ENCODE data around the gene MTG2.

The MTG2 gene

DNA sequence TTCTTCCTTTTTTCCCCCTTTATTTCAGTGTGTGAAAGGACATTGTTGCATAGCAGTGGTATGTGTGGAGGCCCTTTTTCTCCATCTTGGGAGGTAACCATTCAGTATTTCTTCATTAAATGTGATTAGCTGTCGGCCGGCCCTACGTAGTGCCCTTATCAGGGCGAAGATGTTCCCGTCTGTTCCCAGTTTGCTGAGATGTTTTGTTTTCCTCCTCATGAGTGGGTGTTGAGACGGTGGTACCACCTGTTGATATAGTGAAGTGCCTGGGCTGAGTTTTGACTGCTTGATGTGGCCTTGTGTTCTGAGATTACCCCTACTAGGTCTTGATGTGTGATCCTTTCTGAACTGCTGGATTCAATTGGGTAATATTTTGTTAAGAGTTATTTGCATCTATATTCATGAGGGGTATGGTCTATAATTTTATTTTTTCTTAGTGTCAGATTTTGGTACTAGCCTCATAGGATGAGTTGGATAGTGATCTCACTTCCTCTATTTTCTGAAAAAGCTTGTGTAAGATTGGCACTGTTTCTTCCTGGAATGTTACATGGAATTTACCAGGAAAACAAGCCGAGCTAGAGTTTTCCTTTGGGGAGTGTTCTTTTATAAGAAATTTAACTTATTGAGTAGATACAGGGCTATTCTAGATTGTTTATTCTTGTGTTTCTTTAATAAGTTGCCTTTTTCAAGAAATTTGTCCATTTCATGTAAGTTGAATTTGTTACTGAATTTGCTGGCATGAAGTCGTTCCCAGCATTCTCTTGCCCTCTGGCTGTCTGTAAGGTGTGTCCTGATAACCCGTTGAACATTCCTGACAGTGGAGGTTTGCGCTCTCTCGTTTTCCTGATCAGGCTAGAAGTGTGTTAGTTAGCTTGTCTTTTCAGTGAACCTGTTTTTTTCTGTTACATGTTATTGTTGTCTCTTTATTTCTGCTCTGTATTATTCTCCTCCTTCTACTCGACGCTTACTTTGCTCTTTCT, 4.3 kb downstream of the MTG2 start:
- DNase-seq = no peak

GRCh38 chr20:62190639-62191411, 8.0 kb downstream of the MTG2 start:
- no peak for DNase-seq

DNA sequence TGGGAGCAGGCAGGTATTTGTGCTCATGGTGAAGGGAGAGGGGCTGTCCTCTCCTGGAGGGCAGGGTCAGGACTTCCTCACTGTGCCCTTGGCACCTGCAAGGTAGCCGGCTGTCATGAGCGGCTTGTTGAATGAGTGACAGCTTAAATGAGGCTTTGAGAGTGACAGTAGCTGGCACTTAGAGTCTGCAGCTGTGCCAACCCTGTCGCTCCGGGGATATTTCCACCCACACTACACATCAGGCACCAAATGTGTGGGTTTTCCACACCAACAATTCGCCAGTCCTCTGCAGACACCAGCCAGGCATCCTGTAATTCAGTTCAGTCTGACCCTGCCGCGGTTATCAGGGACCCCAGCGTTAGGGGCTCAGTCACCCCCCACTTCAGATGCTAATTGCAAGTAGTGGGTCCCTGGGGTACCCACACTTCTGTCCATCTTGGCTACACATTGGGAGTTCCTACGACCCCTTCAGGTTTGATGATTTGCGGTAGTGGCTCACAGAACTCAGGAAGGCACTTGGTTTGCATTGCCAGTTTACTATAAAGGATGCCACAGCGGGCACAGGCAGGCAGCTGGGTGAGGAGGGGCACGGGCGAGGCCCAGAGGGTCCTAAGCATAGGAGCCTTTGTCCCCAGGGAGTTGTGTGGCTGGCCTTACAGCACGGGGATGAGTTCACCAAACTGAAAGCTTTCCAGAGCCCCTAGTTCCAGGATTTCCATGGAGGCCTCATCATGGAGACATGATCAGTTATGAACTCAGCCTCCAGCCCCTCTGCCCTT, 9.1 kb downstream of the MTG2 start:
- DNase-seq = no peak

DNA sequence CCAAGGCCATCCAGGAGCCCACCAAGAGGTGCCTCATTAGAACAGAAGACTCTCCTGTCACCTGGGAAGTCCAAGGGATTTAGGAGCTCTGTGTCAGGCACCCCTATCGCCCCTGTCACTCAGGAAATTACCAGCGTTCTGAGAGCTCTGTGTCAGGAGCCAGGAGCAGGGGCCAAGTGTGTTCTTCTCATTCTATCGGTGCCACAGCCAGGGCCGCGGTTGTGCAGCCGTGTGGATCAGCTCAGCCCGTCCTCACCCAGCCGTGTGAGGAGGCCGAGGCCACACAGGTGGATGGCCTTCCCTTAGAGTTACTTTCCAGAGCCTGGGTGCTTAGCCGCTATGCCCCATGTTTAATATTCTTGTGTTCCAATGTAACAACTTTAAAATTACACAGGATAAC, 9.8 kb downstream of the MTG2 start:
- DNase-seq = no peak

GRCh38 chr20:62193079-62194025, 10.5 kb downstream of the MTG2 start:
- no peak for DNase-seq

GRCh38 chr20:62195075-62195405, 12.2 kb downstream of the MTG2 start:
- DNase-seq = no peak

GRCh38 chr20:62195736-62196135, 12.9 kb downstream of the MTG2 start:
- no peak for DNase-seq

DNA sequence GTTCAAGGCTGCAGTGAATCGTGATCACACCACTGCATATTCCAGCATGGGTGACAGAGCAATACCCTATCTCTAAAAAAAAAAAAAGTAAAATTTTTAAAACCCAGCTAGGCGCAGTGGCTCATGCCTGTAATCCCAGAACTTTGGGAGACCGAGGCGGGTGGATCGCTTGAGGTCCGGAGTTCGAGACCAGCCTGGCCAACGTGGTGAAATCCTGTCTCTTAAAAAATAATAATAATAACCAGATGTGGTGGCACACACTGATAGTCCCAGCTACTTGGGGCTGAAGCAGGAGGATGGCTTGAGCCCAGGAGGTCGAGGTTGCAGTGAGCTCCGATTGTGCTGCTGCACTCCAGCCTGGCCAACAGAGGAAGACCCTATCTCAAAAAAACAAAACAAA, 13.5 kb downstream of the MTG2 start:
- DNase-seq = no peak

GRCh38 chr20:62197311-62197710, 14.5 kb downstream of the MTG2 start:
- no peak for DNase-seq

DNA sequence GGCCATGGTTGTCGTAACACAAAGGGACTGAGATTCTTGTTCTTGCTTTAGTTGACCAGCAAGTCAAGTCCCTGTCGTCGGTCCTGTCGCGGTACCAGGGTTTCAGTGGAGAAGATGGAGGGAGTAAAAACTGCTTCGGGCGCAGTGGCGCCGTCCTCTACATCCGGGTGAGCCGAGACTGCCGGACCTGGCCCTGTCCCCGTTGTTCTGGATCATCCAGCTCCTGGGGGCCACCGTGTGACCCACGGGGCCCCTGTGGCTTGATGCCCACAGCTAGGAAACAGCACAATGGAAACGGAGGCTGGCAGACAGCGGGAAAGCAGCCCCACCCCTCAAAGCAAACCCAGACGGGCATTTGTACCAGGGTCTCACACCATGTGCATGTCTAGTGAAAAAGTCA, 15.0 kb downstream of the MTG2 start:
- no peak for DNase-seq

DNA sequence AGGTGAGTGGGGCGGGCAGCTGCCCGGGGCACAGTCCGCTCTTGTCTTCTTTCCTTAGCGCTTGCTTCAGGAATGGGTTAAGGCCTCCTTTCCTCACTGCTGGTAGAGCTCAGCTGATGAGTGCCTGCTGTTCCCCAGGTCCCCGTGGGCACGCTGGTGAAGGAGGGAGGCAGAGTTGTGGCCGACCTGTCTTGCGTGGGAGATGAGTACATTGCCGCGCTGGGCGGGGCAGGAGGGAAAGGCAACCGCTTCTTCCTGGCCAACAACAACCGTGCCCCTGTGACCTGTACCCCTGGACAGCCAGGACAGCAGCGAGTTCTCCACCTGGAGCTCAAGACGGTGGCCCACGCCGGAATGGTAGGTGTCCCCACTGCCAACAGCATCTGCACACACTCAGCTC, 15.7 kb downstream of the MTG2 start:
- no peak for DNase-seq

DNA sequence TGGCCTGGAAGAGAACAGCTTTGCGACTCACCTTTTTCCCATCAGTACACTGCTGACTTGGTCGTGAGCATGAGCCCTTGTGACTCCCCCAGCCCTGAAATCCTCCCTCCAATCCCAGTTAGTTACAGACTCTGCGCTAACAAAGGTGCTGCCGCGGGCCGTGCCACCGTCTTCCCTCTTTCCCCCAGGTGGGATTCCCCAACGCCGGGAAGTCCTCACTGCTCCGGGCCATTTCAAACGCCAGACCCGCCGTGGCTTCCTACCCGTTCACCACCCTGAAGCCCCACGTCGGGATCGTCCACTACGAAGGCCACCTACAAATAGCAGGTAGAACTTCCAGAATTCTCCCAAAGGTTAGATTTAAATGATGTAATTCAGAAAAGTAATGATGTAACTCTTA, 16.1 kb downstream of the MTG2 start:
- no peak for DNase-seq

DNA sequence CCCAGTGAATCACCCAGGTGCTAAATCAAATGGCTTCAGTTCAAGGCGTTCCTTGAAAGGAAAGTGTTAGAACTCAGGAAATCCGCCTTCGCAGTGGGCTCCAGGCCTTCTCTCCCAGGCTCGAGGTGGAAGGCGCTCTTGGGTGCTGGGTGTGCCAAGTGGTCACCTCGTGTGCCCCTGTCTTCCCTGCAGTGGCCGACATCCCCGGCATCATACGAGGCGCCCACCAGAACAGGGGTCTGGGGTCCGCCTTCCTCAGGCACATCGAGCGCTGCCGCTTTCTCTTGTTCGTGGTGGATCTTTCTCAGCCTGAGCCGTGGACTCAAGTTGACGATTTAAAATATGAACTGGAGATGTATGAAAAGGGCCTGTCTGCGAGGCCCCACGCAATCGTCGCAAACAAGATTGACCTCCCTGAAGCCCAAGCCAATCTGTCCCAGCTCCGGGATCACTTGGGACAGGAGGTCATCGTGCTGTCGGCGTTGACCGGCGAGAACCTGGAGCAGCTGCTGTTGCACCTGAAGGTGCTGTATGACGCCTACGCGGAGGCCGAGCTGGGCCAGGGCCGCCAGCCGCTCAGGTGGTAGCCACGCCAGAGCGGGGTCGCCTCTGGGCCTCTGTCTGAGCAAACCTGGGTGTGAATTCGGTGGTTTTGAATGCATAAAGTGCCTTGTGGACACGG, 17.8 kb downstream of the MTG2 start:
- DNase-seq = no peak

GRCh38 chr20:62201173-62202082, 18.6 kb downstream of the MTG2 start:
- peak; percentile 46 to 77 for DNase-seq

DNA sequence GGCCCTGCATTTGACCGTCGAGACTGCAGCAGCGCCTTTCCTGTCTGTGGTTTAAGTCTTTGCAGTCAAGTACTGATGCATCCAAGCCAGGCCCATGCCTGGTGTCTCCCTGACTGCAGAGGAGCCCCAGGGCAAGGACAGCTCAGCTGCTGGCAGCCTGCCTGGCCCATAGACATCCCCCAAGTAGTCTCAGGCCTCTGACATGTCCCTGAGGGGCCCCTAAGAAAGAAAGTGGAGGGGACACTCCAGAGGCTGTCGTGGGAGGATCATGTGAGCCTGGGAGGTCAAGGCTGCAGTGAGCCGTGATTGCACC, 19.2 kb downstream of the MTG2 start:
- no peak for DNase-seq

DNA sequence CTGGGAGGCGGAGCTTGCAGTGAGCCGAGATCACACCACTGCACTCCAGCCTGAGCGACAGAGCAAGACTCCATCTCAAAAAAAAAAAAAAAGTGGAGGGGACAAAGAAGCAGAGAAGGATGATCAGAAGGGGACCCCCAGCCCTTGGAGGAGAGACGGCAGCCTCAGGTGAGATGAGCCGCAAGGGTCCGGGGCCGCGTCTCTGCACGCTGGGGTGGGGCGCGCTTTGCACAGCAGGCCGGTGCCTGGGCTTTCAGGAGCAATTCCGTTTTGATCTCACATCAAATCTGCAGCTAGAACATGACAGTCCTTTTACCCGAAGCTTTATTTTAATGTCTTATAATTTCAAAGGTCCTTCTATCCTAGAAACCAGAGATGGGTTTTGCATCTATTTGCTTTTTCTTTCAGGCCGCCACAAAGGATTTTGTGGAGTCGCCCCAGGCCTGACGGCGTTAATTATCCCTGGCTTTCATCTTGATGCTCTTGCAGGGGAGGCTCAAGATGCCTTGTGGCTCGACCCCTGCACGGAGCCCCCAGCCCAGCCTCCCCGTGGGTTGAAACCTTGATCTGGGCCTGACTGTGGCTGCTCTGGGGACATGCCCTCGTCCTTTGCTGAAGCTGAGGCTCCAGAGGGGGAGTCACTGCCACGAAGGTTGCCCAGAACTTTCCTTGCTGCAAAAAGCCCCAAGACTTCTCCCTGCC, 20.0 kb downstream of the MTG2 start:
- DNase-seq = no peak

- DNase-seq = peak in 1 of 2 experiments; percentile 43
Measured at GRCh38 chr20:62203378-62204030, 20.7 kb downstream of the MTG2 start.

DNA sequence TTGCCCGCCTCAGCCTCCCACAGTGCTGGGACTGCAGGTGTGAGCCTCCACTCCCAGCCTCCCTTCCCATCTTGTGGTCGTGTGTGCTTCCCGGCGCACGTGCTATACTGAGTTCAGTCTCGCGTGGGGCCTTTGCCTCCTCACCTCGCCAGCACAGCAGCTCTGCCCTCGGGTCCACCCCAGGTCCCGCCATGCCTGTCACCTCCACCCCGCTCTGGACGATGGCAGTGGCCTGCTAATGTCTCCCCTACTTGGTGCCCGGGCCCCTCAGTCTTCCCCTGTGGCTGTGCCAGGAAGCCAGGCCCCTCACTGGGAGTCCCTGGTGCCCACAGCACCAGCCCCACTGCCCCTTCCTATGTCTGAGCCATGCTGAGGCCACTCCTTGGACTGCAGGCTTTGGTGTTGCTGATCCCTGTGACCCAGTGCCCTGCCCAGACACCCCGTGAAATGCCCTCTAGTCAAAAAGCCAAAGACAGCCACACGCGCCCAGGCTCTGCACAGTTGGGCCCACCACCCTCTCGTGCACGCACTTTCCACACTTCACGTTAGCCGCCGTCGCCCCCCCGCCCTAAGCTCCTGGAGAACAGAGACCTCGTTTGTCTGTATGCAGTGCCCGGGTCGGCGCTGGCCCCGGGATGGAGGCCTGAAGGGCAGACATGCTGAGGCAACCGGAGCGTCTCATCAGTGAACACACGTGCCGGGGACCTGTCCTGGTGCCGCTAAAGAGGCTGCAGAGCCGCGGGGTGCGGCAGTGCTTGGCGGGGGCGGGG, 23.0 kb downstream of the MTG2 start:
- DNase-seq = no peak

GRCh38 chr20:62206388-62206775, 23.6 kb downstream of the MTG2 start:
- DNase-seq = no peak

Data from NCI-H187 (cell line).